IPS-18a (cell line): ENCODE data around the gene TREM1.
A peak's percentile ranks its signal among the peaks of the same experiment; 100 is the strongest.
"Not testable (repeated sequence)": the region's sequence is repeated elsewhere in the genome, so short reads cannot be mapped to it uniquely, and the experiment has no call there.

Experiments
- H3K27ac ChIP-seq: one replicate; pipeline ENCODE4 v1.5.1; 2013; ENCODE audit warnings: low read length
- H3K27me3 ChIP-seq: one replicate; pipeline ENCODE4 v1.6.1; 2013; ENCODE audit warnings: mild to moderate bottlenecking, low read length; ENCODE audit not compliant: control insufficient read depth, insufficient read depth
- H3K36me3 ChIP-seq: one replicate; pipeline ENCODE4 v1.6.1; 2013; ENCODE audit warnings: low read depth, low read length; ENCODE audit not compliant: control insufficient read depth
- H3K4me1 ChIP-seq: one replicate; pipeline ENCODE4 v1.6.1; 2013; ENCODE audit warnings: low read depth, low read length; ENCODE audit not compliant: control insufficient read depth
- H3K4me3 ChIP-seq: one replicate; pipeline ENCODE4 v1.5.1; 2013; ENCODE audit warnings: low read length
- H3K9ac ChIP-seq: one replicate; pipeline ENCODE4 v1.6.1; 2013; ENCODE audit warnings: mild to moderate bottlenecking, low read length, moderate library complexity
- H3K9me3 ChIP-seq: one replicate; pipeline ENCODE4 v1.6.1; 2013; ENCODE audit warnings: low read depth, low read length; ENCODE audit not compliant: control insufficient read depth

The TREM1 gene

DNA sequence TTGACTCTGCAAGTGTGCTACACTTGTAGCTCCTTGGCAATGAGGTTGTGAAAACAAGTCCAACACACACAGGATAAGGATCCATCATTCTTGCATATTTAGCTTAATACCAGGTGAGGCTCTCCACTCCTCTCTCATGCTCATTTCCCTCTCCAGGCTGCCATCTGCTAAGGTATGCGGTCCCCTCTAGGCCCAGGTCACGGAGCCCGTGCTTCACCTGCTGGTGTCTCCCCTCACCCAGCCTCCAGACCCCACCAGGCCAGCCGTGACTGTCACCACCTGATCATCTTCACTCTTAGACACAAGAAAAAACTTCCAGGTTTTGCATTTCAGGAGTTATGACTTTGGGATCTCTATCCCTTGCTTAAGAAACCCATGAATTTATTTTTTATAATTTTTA, 34.7 kb upstream of the TREM1 start:
- no peak overlapping the region for H3K27ac ChIP-seq
- peaks cover 10% of the 10 kb centered on the region for H3K27me3 ChIP-seq
- no peaks in the 10 kb centered on the region for H3K9me3 ChIP-seq
- no peak overlapping the region for H3K9ac ChIP-seq
- no peak overlapping the region for H3K4me3 ChIP-seq
- H3K4me1 ChIP-seq, result peaks cover 7% of the 10 kb centered on the region
- no peaks in the 10 kb centered on the region for H3K36me3 ChIP-seq

- H3K27ac ChIP-seq, result no peak overlapping the region
- H3K36me3 ChIP-seq, result no peaks in the 10 kb centered on the region
- H3K27me3 ChIP-seq, result peaks cover 10% of the 10 kb centered on the region
- peaks cover 7% of the 10 kb centered on the region for H3K4me1 ChIP-seq
- peak overlapping the region; percentile 28 for H3K4me3 ChIP-seq
- peak overlapping the region; percentile 15 for H3K9ac ChIP-seq
- H3K9me3 ChIP-seq, result no peaks in the 10 kb centered on the region
These were observed 32.4 kb upstream of the TREM1 start for GRCh38 chr6:41318654-41319565.

GRCh38 chr6:41318261-41318653, 31.8 kb upstream of the TREM1 start:
- no peak overlapping the region for H3K27ac ChIP-seq
- H3K36me3 ChIP-seq, result no peaks in the 10 kb centered on the region
- peak overlapping the region; percentile 28 for H3K4me3 ChIP-seq
- peak overlapping the region; percentile 15 for H3K9ac ChIP-seq
- H3K4me1 ChIP-seq, result peaks cover 7% of the 10 kb centered on the region
- H3K27me3 ChIP-seq, result peaks cover 10% of the 10 kb centered on the region
- H3K9me3 ChIP-seq, result no peaks in the 10 kb centered on the region

DNA sequence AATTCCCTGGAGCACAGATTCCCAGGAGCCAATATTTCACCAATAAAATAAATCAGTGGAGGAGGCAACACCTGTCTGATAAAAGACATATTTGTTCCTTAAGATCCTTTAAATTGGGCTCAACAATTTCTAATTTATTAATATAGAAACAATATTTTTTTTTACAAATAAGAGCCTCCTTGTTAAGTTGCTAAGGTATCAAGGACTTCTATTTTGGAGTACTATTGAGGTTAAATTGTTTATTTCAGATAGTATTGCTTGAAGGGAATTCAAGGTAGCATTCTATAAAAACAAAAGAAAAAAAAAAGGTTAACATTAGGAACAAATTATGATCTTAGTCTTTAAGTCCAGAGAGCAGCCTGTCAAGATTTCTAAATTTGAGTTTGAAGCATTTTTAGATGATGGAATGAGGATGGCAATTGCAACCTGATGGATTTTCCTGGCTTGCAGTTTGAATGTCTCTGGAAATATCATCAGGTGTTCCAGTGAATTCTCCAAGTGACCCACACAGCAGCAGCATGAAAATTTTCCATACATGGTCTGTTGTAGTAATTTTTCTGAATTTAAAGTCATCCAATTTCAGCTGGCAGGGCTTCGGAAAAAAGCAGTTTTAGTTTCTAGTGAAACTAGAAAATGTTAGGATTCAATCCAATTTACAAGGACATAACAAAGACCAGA, 29.6 kb upstream of the TREM1 start:
- H3K9me3 ChIP-seq, result no peaks in the 10 kb centered on the region
- no peak overlapping the region for H3K9ac ChIP-seq
- H3K4me1 ChIP-seq, result peaks cover 7% of the 10 kb centered on the region
- no peaks in the 10 kb centered on the region for H3K36me3 ChIP-seq
- H3K27ac ChIP-seq, result no peak overlapping the region
- H3K4me3 ChIP-seq, result no peak overlapping the region
- H3K27me3 ChIP-seq, result peaks cover 10% of the 10 kb centered on the region

DNA sequence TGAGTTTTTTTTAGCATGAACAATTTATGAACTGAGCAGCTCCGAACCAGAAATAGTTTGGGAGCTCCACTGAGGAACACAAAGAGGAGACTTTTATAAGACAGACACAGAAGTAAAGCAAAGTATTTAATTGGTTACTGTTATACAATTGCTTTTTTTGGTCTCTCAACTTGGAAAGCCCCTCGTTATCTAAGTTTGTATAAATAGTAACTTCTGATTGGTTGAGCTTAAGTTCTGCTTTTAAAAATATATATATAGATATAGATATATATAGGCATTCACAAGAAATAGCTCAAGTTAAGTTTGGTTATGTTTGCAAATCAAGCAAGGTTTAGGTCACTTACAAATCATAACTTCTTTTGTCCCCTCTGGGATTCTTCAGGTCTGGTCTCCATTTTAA, 28.7 kb upstream of the TREM1 start:
- Histone ChIP-seq H3K9ac (no peak overlapping the region), H3K4me1 (peaks cover 7% of the 10 kb centered on the region), H3K36me3 (no peaks in the 10 kb centered on the region), H3K4me3 (no peak overlapping the region), H3K27me3 (peaks cover 10% of the 10 kb centered on the region), H3K27ac (no peak overlapping the region), H3K9me3 (no peaks in the 10 kb centered on the region)

DNA sequence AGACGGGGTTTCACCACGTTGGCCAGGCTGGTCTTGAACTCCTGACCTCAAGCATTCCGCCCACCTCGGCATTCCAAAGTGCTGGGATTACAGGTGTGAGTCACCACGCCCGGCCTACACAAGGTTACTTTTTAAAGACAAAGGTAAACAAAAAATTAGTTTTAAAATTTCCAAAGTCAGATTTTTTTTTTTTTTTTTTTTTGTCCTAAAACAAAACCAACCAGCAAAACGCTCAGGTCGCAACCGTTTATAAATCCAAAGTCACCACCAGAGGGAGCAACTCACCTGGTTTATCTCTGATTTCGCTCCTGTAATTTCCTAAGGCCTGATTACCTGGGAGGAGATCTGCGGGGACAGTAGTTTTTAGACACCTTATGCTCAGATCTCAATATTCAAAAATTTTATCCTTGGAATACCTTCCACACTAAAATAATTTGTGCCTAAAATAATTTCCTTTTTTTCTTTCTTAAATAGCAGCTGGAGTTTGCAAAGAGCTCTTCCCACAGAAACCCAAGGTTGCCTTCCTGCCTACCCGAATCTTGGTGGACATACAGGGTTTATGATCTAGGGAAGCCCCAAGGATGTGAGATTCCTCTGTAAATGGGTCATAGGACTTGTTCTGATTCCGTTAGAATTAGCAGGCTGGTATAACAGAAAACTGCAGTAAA, 19.8 kb upstream of the TREM1 start:
- no peaks in the 10 kb centered on the region for H3K27me3 ChIP-seq
- no peaks in the 10 kb centered on the region for H3K36me3 ChIP-seq
- H3K9me3 ChIP-seq, result no peaks in the 10 kb centered on the region
- peaks cover 10% of the 10 kb centered on the region for H3K4me1 ChIP-seq
- H3K9ac ChIP-seq, result no peak overlapping the region
- H3K27ac ChIP-seq, result no peak overlapping the region
- H3K4me3 ChIP-seq, result no peak overlapping the region

DNA sequence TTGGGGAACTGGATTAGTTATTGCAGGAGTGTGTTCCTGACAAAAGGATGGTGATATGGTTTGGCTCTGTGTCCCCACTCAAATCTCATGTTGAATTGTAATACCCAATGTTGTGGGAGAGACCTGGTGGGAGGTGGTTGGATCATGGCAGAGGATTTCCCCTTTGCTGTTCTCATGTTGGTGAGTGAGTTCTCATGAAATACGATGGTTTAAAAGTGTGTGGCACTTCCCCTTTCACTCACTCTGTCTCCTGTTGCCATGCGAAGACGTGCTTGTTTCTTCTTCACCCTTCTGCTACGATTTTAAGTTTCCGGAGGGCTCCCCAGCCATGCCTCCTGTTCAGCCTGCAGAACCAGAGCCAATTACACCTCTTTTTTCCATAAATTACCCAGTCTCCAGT, 16.2 kb upstream of the TREM1 start:
- Histone ChIP-seq H3K9me3 (no peaks in the 10 kb centered on the region), H3K27ac (no peak overlapping the region), H3K27me3 (no peaks in the 10 kb centered on the region), H3K4me3 (no peak overlapping the region), H3K36me3 (no peaks in the 10 kb centered on the region), H3K4me1 (peaks cover 10% of the 10 kb centered on the region), H3K9ac (no peak overlapping the region)

DNA sequence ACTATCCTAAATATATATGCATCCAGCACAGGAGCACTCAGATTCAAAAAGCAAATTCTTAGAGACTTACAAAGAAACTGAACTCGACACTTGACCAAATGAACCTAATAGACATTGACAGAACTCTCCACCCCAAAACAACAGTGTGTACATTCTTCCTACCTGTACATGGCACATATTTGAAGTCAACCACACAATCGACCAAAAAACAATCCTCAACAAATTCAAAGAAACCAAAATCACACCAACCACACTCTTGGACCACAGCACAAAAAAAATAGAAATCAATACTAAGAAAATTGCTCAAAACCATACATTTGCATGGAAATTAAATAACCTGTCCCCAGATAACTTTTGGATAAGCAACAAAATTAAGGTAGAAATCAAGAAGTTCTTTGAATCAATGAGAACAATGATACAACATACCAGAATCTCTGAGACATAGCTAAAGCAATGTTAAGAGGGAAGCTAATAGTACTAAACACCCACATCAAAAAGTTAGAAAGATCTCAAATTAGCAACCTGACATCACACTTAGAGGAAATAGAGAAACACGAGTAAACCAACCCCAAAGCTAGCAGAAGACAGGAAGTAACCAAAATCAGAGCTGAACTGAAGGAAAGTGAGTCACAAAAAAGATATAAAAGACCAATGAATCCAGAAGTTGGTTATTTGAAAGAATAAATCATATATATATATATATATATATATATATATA, 12.5 kb upstream of the TREM1 start:
- Histone ChIP-seq H3K4me1 (no peaks in the 10 kb centered on the region), H3K36me3 (no peaks in the 10 kb centered on the region), H3K9ac (no peak overlapping the region)

DNA sequence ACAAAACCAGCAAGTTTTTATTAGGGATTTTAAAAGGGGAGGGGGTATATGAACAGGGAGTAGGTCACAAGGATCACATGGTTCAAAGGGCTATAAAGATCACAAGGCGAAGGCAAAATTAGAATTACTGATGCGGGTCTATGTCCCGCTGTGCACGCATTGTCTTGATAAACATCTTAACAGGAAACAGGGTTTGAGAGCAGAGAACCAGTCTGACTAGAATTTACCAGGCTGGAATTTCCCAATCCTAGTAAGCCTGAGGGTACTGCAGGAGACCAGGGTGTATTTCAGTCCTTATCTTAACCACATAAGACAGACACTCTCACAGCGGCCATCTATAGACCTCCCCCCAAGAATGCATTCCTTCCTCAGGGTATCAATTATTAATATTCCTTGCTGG, 10.8 kb upstream of the TREM1 start:
- not testable (repeated sequence) for H3K4me1 ChIP-seq, H3K9me3 ChIP-seq, H3K27ac ChIP-seq, H3K36me3 ChIP-seq, H3K4me3 ChIP-seq, H3K9ac ChIP-seq
- peaks cover 13% of the 10 kb centered on the region for H3K27me3 ChIP-seq

More for the DNA sequence above, 12.5 kb upstream of the TREM1 start:
- no peak overlapping the region for H3K4me3 ChIP-seq
- H3K27me3 ChIP-seq, result no peaks in the 10 kb centered on the region
- peaks cover 4% of the 10 kb centered on the region for H3K9me3 ChIP-seq
- H3K27ac ChIP-seq, result no peak overlapping the region

- no peaks in the 10 kb centered on the region for H3K36me3 ChIP-seq
- H3K9me3 ChIP-seq, result peaks cover 4% of the 10 kb centered on the region
- no peak overlapping the region for H3K4me3 ChIP-seq
- H3K27ac ChIP-seq, result no peak overlapping the region
- H3K27me3 ChIP-seq, result peaks cover 30% of the 10 kb centered on the region
- H3K9ac ChIP-seq, result no peak overlapping the region
- H3K4me1 ChIP-seq, result peaks cover 8% of the 10 kb centered on the region
These were observed 7.9 kb upstream of the TREM1 start for GRCh38 chr6:41294214-41294872.

DNA sequence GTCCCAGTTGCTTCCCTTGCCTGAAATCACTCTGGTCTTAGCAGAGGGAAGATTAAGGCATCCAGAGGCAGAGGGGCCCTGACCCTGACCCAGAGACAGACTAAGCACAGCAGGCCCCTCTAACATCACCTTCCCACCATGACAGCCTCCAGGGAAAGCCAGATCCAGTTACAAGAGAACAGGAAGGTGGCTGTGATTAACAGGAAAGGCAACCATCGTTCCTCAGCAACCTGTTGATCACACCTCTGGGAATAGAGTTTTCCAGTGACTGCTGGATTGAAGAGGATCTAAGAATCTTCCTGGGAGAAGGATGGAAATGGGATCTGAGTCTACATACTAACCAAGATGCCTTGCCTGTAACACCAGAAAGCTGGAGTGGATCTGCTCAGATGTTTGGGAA, 5.2 kb upstream of the TREM1 start:
- peaks cover 30% of the 10 kb centered on the region for H3K27me3 ChIP-seq
- no peak overlapping the region for H3K9ac ChIP-seq
- peaks cover under 1% of the 10 kb centered on the region for H3K9me3 ChIP-seq
- no peaks in the 10 kb centered on the region for H3K36me3 ChIP-seq
- H3K4me1 ChIP-seq, result peaks cover 12% of the 10 kb centered on the region
- H3K27ac ChIP-seq, result no peak overlapping the region
- no peak overlapping the region for H3K4me3 ChIP-seq
